Activated CD8-positive, alpha-beta memory T cell treated with anti-CD3 and anti-CD28 coated beads, Interleukin-2, amount 10 ng/mL, durations not matched to agents 7 days and 5 days (primary cell): ENCODE data around the gene KIFAP3. TPM values are rescaled to one million over a fixed set of nuclear protein-coding genes. Genes with fewer than 3 reads are reported as not detected.
"Not testable (repeated sequence)": the region's sequence is repeated elsewhere in the genome, so short reads cannot be mapped to it uniquely, and the experiment has no call there.

Source experiments
- ATAC-seq: fragments of 150-1000 bp; cut with Tn5 transposase; one replicate; pipeline ENCODE4 v1.10.0; 2021; ENCODE audit warnings: moderate library complexity
- CTCF ChIA-PET: fragments of 350-600 bp; sonication (Branson Sonifier 250); formaldehyde crosslinking; loops from one replicate; lab custom pipeline; 2021; ENCODE audit warnings: antibody characterized with exemption; lab: Charles Lee
- DNase-seq: peaks from one replicate; pipeline ENCODE4 v3.0.0-alpha.2; 2020
- H3K27ac Mint-ChIP-seq: one replicate; pipeline ENCODE4 v1.8.0; 2021; ENCODE audit warnings: mild to moderate bottlenecking, mixed read lengths
- H3K27me3 Mint-ChIP-seq: one replicate; pipeline ENCODE4 v1.8.0; 2021; ENCODE audit warnings: mixed read lengths
- H3K36me3 Mint-ChIP-seq: one replicate; pipeline ENCODE4 v1.8.0; 2021; ENCODE audit warnings: mild to moderate bottlenecking, mixed read lengths
- H3K4me1 Mint-ChIP-seq: one replicate; pipeline ENCODE4 v1.8.0; 2021; ENCODE audit warnings: mixed read lengths
- H3K4me3 Mint-ChIP-seq: one replicate; pipeline ENCODE4 v1.8.0; 2021; ENCODE audit warnings: mild to moderate bottlenecking, moderate library complexity, mixed read lengths
- H3K9me3 Mint-ChIP-seq: one replicate; pipeline ENCODE4 v1.8.0; 2022; ENCODE audit warnings: low read depth, mixed read lengths
- total RNA-seq, 2 experiments: library from RNA; stranded (reverse); gene quantifications; one replicate each; pipeline ENCODE4 v1.2.3, GENCODE V29; 2021

Gene KIFAP3
- total RNA-seq, 2 experiments from 2014 or later = 25.1 to 30.1 TPM

DNA sequence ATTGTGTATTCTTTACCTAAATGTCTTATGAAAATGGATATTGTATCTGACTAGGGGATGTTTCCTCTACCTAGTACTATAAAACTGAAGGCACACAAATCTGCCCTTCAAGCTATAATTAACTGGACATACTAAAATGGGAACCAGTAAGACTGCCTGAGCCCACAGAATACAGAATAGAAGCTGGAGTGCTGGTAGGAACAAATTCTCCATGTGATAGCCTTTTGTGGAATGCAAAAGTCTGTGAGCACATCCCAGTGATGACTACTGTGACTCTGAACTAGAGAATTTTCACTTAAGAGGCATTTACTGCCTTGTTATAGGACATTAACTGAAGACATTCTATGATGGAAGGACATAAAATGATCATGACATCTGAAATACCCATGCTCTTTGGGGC, 30.3 kb downstream of the KIFAP3 start:
- peaks cover 45% of the 10 kb centered on the region for H3K36me3 Mint-ChIP-seq

DNA sequence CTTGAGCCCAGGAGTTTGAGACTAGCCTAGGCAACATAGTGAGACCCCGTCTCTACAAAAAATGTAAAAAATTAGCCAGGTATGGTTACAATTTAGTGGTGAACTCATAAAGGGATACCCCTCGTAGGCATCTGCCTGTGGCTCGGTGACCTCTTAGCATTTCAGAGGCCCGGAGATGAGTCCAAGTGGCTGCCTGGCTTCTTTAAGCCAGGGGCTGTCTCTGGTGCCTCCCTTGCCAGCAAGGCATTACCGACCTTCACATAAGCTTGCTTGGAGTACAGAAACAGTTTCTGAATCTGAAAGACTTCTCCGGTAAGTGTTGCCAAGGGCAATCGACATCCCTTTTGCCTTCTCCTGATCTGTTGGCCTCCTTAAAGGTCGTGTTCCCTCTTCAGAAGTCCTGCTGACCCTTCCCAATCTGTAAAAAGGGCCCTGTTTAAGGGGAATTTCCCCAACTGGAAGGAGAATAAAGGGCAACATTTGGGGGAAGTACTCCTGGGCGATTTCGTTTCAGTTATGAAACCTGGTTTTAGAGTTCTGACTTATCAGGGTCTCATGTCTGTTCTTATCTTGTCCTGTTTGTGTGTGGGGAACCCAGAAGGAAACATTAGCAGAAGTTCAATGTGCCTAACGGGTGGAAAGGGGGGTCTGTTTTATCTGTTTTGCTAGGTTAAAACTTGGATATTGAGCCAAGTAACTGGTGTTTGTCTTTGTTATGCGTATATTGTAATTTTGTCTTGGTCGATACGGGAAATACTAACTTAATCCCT, 32.9 kb downstream of the KIFAP3 start:
- no peak for DNase-seq
- CTCF ChIA-PET = no interaction called here
- H3K4me1 Mint-ChIP-seq = no peaks in the 10 kb centered on the region
- no peak overlapping the region for H3K27ac Mint-ChIP-seq
- H3K27me3 Mint-ChIP-seq = no peaks in the 10 kb centered on the region
- no peaks in the 10 kb centered on the region for H3K9me3 Mint-ChIP-seq
- peaks cover 39% of the 10 kb centered on the region for H3K36me3 Mint-ChIP-seq
- H3K4me3 Mint-ChIP-seq = no peak overlapping the region
- ATAC-seq = no peak

More for the DNA sequence above, 30.3 kb downstream of the KIFAP3 start:
- ATAC-seq = no peak
- DNase-seq = no peak
- no peaks in the 10 kb centered on the region for H3K27me3 Mint-ChIP-seq
- H3K9me3 Mint-ChIP-seq = no peaks in the 10 kb centered on the region
- no peak overlapping the region for H3K4me3 Mint-ChIP-seq
- CTCF ChIA-PET = no interaction called here
- no peak overlapping the region for H3K27ac Mint-ChIP-seq
- no peaks in the 10 kb centered on the region for H3K4me1 Mint-ChIP-seq

DNA sequence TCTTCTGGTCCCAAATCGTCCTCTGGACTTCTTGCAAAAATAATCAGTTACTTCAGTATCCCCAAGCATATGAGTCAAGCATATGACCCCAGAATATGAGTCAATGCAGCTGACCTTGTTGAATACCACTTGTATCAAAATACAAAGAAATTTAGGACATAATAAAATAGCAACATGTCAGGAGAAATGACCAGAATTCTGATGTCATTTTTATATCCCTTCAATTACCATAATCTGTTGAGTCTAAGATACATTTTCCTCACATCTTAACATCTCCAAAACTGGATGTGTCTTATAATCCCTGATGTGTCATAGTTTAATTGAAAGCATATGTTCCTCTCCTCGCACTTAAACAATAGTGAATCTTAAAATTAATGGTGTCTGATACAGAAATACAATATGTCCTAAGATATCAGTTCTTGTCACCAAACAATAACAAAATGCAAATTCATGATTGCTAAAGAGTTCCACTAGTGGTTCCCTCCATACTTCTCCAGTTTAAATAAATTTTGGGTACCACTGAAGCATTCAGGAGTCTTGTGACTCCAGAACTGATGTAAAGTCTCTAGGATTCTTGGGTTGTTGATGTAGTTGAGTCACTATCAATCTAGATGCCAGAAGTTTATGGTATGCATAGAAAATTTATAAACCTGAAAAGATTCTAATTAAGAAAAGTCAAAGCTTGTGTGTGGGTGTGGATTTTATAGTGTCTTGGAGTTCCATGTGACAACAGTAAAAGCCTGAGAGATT, 41.8 kb downstream of the KIFAP3 start:
- no peak overlapping the region for H3K4me3 Mint-ChIP-seq
- ATAC-seq (no peak), DNase-seq (no peak)
- H3K4me1 Mint-ChIP-seq = peaks cover 6% of the 10 kb centered on the region
- H3K27ac Mint-ChIP-seq = no peak overlapping the region
- no peaks in the 10 kb centered on the region for H3K27me3 Mint-ChIP-seq
- H3K9me3 Mint-ChIP-seq = peaks cover 7% of the 10 kb centered on the region
- CTCF ChIA-PET = no interaction called here
- peaks cover 34% of the 10 kb centered on the region for H3K36me3 Mint-ChIP-seq

DNA sequence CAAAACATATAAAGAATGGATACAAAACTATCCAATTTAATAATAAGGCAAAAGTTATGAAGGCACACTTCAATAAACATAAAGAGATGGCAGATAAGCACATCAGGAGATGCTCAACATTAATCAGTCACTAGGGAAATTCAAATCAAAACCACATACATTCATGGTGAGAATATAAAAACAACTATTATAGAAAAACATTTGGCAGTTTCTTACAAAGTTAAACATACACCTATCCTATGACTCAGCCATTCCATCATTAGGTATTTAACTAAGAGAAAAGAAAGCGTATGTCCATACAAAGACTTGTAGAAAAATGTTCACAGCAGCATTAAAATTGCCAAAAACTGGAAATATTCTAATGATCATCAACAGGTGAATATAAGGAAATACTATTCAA, 44.3 kb downstream of the KIFAP3 start:
- no peak overlapping the region for H3K27ac Mint-ChIP-seq
- no peak for ATAC-seq

DNA sequence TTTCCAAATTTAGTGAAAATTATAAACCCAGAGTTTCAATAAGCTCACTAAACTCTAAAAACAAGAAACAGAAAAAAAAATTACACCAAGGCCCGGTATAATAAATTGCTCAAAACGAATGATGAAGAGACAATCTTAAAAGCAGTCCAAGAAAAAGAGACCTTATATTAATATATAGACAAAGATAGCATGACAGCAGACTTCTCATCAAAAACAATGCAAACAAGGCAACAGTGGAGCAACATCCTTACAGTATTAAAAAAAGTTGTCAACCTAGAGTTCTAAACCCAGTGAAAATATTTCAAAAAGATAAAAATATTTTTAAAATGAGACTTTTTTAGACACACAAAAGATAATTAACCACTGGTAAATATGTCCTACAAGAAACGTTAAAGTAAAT, 46.7 kb downstream of the KIFAP3 start:
- no peak overlapping the region for H3K4me3 Mint-ChIP-seq
- H3K9me3 Mint-ChIP-seq = peaks cover 16% of the 10 kb centered on the region
- no peak overlapping the region for H3K27ac Mint-ChIP-seq
- DNase-seq (no peak), ATAC-seq (no peak)
- peaks cover 6% of the 10 kb centered on the region for H3K4me1 Mint-ChIP-seq
- CTCF ChIA-PET = interaction anchor here (1.2 kb wide), 1 partner anchor 13 kb away, joined by 3 read pairs; no protein-coding TSS in a partner anchor
- H3K27me3 Mint-ChIP-seq = no peaks in the 10 kb centered on the region
- H3K36me3 Mint-ChIP-seq = peaks cover 43% of the 10 kb centered on the region

More for the DNA sequence above, 44.3 kb downstream of the KIFAP3 start:
- CTCF ChIA-PET = no interaction called here
- no peak for DNase-seq
- H3K4me1 Mint-ChIP-seq = peaks cover 6% of the 10 kb centered on the region
- peaks cover 44% of the 10 kb centered on the region for H3K36me3 Mint-ChIP-seq
- no peaks in the 10 kb centered on the region for H3K27me3 Mint-ChIP-seq
- H3K9me3 Mint-ChIP-seq = peaks cover 16% of the 10 kb centered on the region
- H3K4me3 Mint-ChIP-seq = no peak overlapping the region

GRCh38 chr1:170020859-170021258, 53.6 kb downstream of the KIFAP3 start:
- Mint-ChIP-seq H3K4me1 (no peaks in the 10 kb centered on the region), H3K36me3 (peaks cover 38% of the 10 kb centered on the region), H3K4me3 (no peak overlapping the region), H3K27ac (no peak overlapping the region), H3K27me3 (no peaks in the 10 kb centered on the region), H3K9me3 (peaks cover 4% of the 10 kb centered on the region)
- no peak for DNase-seq
- CTCF ChIA-PET = no interaction called here
- ATAC-seq = no peak

GRCh38 chr1:170017478-170017877, 57.0 kb downstream of the KIFAP3 start:
- Mint-ChIP-seq H3K9me3 (peaks cover 4% of the 10 kb centered on the region), H3K4me1 (no peaks in the 10 kb centered on the region), H3K27me3 (no peaks in the 10 kb centered on the region), H3K4me3 (no peak overlapping the region), H3K27ac (no peak overlapping the region), H3K36me3 (peaks cover 41% of the 10 kb centered on the region)
- ATAC-seq = no peak
- no peak for DNase-seq
- CTCF ChIA-PET = no interaction called here

DNA sequence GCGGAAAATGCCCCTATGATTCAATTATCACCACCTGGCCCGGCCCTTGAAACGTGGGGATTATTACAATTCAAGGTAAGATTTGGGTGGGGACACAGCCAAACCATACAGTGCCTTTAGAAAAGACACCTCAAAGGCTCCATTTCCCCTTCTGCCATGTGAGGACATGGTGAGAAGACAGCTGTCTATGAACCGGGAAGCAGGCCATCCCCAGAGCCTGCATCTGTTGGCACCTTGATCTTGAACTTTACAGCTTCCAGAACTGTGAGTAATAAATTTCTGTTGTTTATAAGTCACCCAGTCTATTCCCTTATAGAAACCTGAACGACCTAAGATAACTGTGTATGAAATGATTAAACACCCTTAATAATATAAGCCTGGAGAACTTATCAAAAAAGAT, 61.6 kb downstream of the KIFAP3 start:
- Mint-ChIP-seq H3K27ac (no peak overlapping the region), H3K36me3 (peaks cover 36% of the 10 kb centered on the region), H3K9me3 (peaks cover 5% of the 10 kb centered on the region), H3K4me3 (no peak overlapping the region), H3K27me3 (no peaks in the 10 kb centered on the region), H3K4me1 (no peaks in the 10 kb centered on the region)
- no peak for ATAC-seq
- CTCF ChIA-PET = no interaction called here
- no peak for DNase-seq

DNA sequence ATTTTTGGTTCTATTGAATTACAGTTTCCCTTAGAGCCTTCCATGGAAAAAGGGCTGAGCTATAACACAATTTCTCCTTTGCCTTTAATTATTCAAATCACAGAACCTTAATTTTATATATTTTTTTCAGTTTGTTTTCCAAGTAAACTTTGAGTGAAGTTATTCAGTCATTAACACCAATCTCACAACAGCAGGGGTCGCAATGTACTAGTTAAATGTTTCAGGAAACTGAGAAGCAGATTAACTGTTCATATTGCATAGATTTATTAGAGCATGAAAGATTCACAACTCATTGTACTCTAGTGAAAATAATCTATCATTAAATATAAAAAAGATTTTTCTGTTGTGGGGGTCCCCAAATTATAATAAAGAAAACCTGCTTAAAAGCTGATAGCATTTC, 64.1 kb downstream of the KIFAP3 start:
- Mint-ChIP-seq H3K27ac (no peak overlapping the region), H3K36me3 (peaks cover 34% of the 10 kb centered on the region), H3K4me1 (no peaks in the 10 kb centered on the region), H3K4me3 (no peak overlapping the region), H3K27me3 (no peaks in the 10 kb centered on the region), H3K9me3 (peaks cover 9% of the 10 kb centered on the region)
- ATAC-seq (no peak), DNase-seq (no peak)
- CTCF ChIA-PET = no interaction called here

DNA sequence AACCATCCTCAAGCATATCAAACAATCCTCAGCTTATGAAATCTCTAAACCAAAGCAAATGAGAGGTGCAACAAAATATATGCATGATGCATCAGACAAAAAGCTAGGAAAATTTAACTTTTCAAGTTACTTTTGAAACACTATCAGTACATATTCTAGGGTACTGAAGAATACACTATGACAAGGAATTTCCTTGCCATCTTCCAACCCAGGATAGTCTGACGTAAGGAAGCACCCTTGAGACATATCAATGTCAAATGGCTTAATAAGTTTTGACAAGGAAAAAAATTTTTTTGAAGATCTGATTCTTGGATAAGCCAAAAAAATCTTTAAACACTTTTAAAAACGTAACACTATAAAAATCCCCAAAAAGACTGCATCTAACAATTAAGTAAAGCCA, 64.9 kb downstream of the KIFAP3 start:
- CTCF ChIA-PET = no interaction called here
- H3K27me3 Mint-ChIP-seq = no peaks in the 10 kb centered on the region

DNA sequence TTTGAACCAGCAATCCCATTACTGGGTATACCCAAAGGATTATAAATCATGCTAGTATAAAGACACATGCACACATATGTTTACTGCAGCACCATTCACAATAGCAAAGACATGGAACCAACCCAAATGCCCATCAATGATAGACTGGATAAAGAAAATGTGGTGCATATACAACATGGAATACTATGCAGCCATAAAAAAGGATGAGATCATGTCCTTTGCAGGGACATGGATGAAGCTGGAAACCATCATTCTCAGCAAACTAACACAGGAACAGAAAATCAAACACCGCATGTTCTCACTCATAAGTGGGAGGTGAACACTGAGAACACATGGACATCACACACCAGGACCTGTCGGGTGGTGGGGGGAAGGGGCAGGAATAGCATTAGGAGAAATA, 65.8 kb downstream of the KIFAP3 start:
- H3K27ac Mint-ChIP-seq, H3K4me3 Mint-ChIP-seq, H3K27me3 Mint-ChIP-seq, ATAC-seq, CTCF ChIA-PET, H3K9me3 Mint-ChIP-seq, H3K4me1 Mint-ChIP-seq, DNase-seq: not testable (repeated sequence)
- peaks cover 30% of the 10 kb centered on the region for H3K36me3 Mint-ChIP-seq

More for the DNA sequence above, 64.9 kb downstream of the KIFAP3 start:
- Mint-ChIP-seq H3K4me1 (no peaks in the 10 kb centered on the region), H3K36me3 (peaks cover 33% of the 10 kb centered on the region), H3K27ac (no peak overlapping the region), H3K4me3 (no peak overlapping the region), H3K9me3 (peaks cover 9% of the 10 kb centered on the region)
- DNase-seq (no peak), ATAC-seq (no peak)

GRCh38 chr1:170003270-170003835, 71.1 kb downstream of the KIFAP3 start:
- H3K27ac Mint-ChIP-seq, H3K4me1 Mint-ChIP-seq, DNase-seq, ATAC-seq, H3K27me3 Mint-ChIP-seq, H3K9me3 Mint-ChIP-seq, CTCF ChIA-PET, H3K4me3 Mint-ChIP-seq: not testable (repeated sequence)
- peaks cover 18% of the 10 kb centered on the region for H3K36me3 Mint-ChIP-seq

- Mint-ChIP-seq H3K36me3 (peaks cover 5% of the 10 kb centered on the region), H3K27me3 (no peaks in the 10 kb centered on the region), H3K9me3 (no peaks in the 10 kb centered on the region), H3K4me3 (no peak overlapping the region), H3K27ac (no peak overlapping the region), H3K4me1 (no peaks in the 10 kb centered on the region)
- CTCF ChIA-PET = no interaction called here
- ATAC-seq = no peak
- DNase-seq = no peak
These were observed 73.2 kb downstream of the KIFAP3 start for GRCh38 chr1:170001266-170001665.

GRCh38 chr1:169999761-170000160, 74.7 kb downstream of the KIFAP3 start:
- H3K4me1 Mint-ChIP-seq = peaks cover 2% of the 10 kb centered on the region
- H3K27ac Mint-ChIP-seq = no peak overlapping the region
- no peak for ATAC-seq
- H3K9me3 Mint-ChIP-seq = no peaks in the 10 kb centered on the region
- DNase-seq = no peak
- no peak overlapping the region for H3K4me3 Mint-ChIP-seq
- H3K27me3 Mint-ChIP-seq = no peaks in the 10 kb centered on the region
- peaks cover 3% of the 10 kb centered on the region for H3K36me3 Mint-ChIP-seq
- CTCF ChIA-PET = no interaction called here
